Loucy (cell line): ENCODE measurements around the gene PSMB8.

ENCODE experiments used
- H2AFZ ChIP-seq: fragments of 200-600 bp; sonication (generic); 2 replicates; pipeline ENCODE4 v1.6.0; 2016; ENCODE audit warnings: antibody characterized with exemption, mild to moderate bottlenecking, low read length, moderate library complexity
- H3F3A ChIP-seq: fragments of 200-600 bp; 2 replicates; pipeline ENCODE4 v1.6.0; 2016; ENCODE audit warnings: antibody characterized with exemption, low read depth, mild to moderate bottlenecking
- H3K27me3 ChIP-seq: fragments of 200-600 bp; sonication (generic); 2 replicates; pipeline ENCODE4 v1.6.1; 2014; ENCODE audit warnings: low read length, mild to moderate bottlenecking; ENCODE audit not compliant: insufficient read depth, poor library complexity, severe bottlenecking
- H3K36me3 ChIP-seq: fragments of 200-600 bp; sonication (generic); 2 replicates; pipeline ENCODE4 v1.6.1; 2016; ENCODE audit warnings: low read length; ENCODE audit not compliant: insufficient read depth
- H3K4me1 ChIP-seq: fragments of 200-600 bp; sonication (generic); 2 replicates; pipeline ENCODE4 v1.5.1; 2014; ENCODE audit warnings: low read length, mild to moderate bottlenecking; ENCODE audit not compliant: insufficient read depth, poor library complexity, severe bottlenecking
- H3K4me2 ChIP-seq: fragments of 200-600 bp; sonication (generic); 2 replicates; pipeline ENCODE4 v1.6.0; 2014; ENCODE audit warnings: antibody characterized with exemption, low read length, low read depth, mild to moderate bottlenecking; ENCODE audit not compliant: poor library complexity, severe bottlenecking
- H3K4me3 ChIP-seq: fragments of 200-600 bp; sonication (generic); 2 replicates; pipeline ENCODE4 v1.5.1; 2014; ENCODE audit warnings: low read length, mild to moderate bottlenecking, mixed read lengths; ENCODE audit not compliant: poor library complexity, severe bottlenecking
- H3K79me2 ChIP-seq: fragments of 200-600 bp; sonication (generic); 2 replicates; pipeline ENCODE4 v1.6.1; 2014; ENCODE audit warnings: low read length; ENCODE audit not compliant: insufficient read depth
- H3K9ac ChIP-seq: fragments of 200-600 bp; sonication (generic); 2 replicates; pipeline ENCODE4 v1.6.0; 2014; ENCODE audit warnings: mild to moderate bottlenecking, low read depth, low read length, moderate library complexity; ENCODE audit not compliant: poor library complexity, severe bottlenecking
- H3K9me2 ChIP-seq: fragments of 200-600 bp; sonication (generic); replicated peaks from 2 replicates; pipeline ENCODE4 v1.6.1; 2016; ENCODE audit warnings: low read depth, low read length, mixed read lengths
- H3K9me3 ChIP-seq: fragments of 200-600 bp; sonication (generic); 2 replicates; pipeline ENCODE4 v1.6.1; 2014; ENCODE audit warnings: mild to moderate bottlenecking, antibody characterized with exemption, low read length, low read depth; ENCODE audit not compliant: insufficient read depth
- H4K20me1 ChIP-seq: fragments of 200-600 bp; sonication (generic); 2 replicates; pipeline ENCODE4 v1.6.0; 2014; ENCODE audit warnings: antibody characterized with exemption, low read length, mild to moderate bottlenecking; ENCODE audit not compliant: insufficient read depth, poor library complexity, severe bottlenecking
- EZH2phosphoT487 ChIP-seq: fragments of 200-600 bp; IDR thresholded peaks from 2 replicates; pipeline ENCODE4 v1.6.1; 2018; ENCODE audit warnings: antibody characterized with exemption, mild to moderate bottlenecking, moderate library complexity, borderline replicate concordance
- TF ChIP-seq, protein P1 (sequence below): fragments of 200-600 bp; sonication (generic); conservative IDR thresholded peaks from 2 replicates; pipeline ENCODE4 v1.5.1; 2014; ENCODE audit warnings: mild to moderate bottlenecking, antibody characterized with exemption, low read length

The PSMB8 gene

DNA sequence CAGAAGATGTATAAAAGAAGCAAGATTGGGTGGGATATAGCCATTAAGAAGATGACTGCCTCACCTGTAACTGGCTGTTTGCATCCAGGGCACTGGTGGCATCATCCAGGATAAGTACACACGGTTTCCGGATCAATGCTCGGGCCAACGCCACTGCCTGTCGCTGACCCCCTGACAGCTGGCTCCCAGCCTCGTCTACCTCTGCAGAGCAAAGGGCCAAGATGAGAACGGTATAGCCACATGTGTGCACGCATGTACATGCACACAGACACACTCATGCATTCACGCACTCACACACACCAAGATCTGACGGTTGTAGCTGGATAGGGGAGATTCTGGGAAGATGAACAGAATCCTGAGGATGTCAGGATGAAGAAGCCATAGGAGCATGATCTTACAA is 3.2 kb upstream of the PSMB8 start:
- Histone ChIP-seq H3K4me2 (peak overlapping the region; percentile 99), H4K20me1 (peaks cover 35% of the 10 kb centered on the region), H3K9me3 (no peaks in the 10 kb centered on the region), H3K9ac (peak overlapping the region; percentile 100), H3K36me3 (peaks cover 39% of the 10 kb centered on the region; the same call in 1 of the 2 replicates), H3K79me2 (peaks cover 84% of the 10 kb centered on the region), H3K4me1 (peaks cover 74% of the 10 kb centered on the region), H3K9me2 (no peaks in the 10 kb centered on the region), H3K27me3 (peaks cover 11% of the 10 kb centered on the region), H3F3A (peaks cover 21% of the 10 kb centered on the region), H3K4me3 (peak overlapping the region; percentile 97), H2AFZ (no peak overlapping the region)
- TF ChIP-seq EZH2phosphoT487 = no peak
- TF ChIP-seq, protein P1, sequence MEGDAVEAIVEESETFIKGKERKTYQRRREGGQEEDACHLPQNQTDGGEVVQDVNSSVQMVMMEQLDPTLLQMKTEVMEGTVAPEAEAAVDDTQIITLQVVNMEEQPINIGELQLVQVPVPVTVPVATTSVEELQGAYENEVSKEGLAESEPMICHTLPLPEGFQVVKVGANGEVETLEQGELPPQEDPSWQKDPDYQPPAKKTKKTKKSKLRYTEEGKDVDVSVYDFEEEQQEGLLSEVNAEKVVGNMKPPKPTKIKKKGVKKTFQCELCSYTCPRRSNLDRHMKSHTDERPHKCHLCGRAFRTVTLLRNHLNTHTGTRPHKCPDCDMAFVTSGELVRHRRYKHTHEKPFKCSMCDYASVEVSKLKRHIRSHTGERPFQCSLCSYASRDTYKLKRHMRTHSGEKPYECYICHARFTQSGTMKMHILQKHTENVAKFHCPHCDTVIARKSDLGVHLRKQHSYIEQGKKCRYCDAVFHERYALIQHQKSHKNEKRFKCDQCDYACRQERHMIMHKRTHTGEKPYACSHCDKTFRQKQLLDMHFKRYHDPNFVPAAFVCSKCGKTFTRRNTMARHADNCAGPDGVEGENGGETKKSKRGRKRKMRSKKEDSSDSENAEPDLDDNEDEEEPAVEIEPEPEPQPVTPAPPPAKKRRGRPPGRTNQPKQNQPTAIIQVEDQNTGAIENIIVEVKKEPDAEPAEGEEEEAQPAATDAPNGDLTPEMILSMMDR = no peak

DNA sequence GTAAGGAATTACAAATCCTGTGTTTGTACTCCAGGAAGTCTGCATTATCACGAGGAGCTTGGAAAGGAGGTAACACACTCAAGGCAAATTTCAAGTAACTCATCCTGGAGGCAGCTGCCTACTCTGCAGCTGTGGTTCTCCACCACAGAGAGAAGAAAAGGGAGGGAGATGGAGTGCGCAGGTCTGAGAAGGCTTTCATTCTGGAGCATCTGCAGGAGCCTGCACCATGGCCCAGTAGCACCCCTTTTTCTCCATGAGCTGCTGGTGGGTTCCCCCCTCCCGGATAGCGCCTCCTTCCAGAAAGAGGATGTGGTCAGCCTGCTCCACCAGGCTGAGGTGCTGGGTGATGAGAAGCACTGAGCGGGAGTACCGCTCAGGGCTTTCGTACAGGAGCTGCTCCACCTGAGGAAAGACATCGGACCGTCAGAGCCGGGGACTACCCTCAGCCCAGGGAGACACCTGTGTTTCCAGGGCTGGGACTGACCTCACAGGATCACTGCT is 1.6 kb upstream of the PSMB8 start:
- H3K9ac ChIP-seq = peak overlapping the region; percentile 100
- TF ChIP-seq, protein P1 = no peak
- no peak for TF ChIP-seq EZH2phosphoT487
- no peaks in the 10 kb centered on the region for H3K9me3 ChIP-seq
- H3K4me1 ChIP-seq = peaks cover 75% of the 10 kb centered on the region
- H3K4me2 ChIP-seq = peak overlapping the region; percentile 99
- H2AFZ ChIP-seq = no peak overlapping the region
- peak overlapping the region; percentile 97 for H3K4me3 ChIP-seq
- peaks cover 35% of the 10 kb centered on the region for H4K20me1 ChIP-seq
- peaks cover 11% of the 10 kb centered on the region for H3K27me3 ChIP-seq
- H3K36me3 ChIP-seq = peaks cover 44% of the 10 kb centered on the region
- no peaks in the 10 kb centered on the region for H3K9me2 ChIP-seq
- peaks cover 84% of the 10 kb centered on the region for H3K79me2 ChIP-seq
- H3F3A ChIP-seq = peaks cover 24% of the 10 kb centered on the region

DNA sequence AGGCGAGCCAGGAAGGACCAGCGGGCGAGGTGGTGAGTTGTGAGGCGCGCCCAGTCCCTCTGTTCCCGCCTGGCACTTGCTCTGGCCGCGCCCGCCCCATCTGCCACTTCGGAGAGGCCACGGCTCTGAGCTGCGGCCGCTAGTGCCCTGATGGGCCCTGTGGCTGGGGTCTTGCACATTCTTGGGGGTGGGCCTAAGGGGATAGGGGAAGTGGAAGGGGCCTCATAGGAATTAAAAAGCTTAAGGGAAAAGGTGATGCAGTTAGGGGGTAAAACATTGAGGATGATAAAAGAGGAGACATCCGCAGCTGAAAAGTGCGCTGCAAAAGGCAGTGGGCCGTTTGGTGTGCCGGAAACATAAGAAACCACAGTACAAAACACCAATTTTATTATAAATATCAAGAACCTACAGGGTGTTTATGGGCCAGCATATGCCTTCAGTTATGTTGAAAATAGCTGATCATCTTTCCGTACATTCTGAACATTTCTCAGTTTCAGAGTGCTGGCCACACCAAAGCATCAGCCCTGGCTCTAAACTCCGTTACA is 1.1 kb upstream of the PSMB8 start:
- no peak overlapping the region for H2AFZ ChIP-seq

More for the DNA sequence above, 1.1 kb upstream of the PSMB8 start:
- peak overlapping the region; percentile 97 for H3K4me3 ChIP-seq
- peak overlapping the region; percentile 100 for H3K9ac ChIP-seq
- TF ChIP-seq, protein P1 = no peak
- TF ChIP-seq EZH2phosphoT487 = no peak
- H3K36me3 ChIP-seq = peaks cover 40% of the 10 kb centered on the region
- peaks cover 11% of the 10 kb centered on the region for H3K27me3 ChIP-seq
- H3F3A ChIP-seq = peaks cover 24% of the 10 kb centered on the region
- H3K79me2 ChIP-seq = peaks cover 84% of the 10 kb centered on the region
- H3K4me2 ChIP-seq = peak overlapping the region; percentile 99
- H3K9me3 ChIP-seq = no peaks in the 10 kb centered on the region
- H3K4me1 ChIP-seq = peaks cover 75% of the 10 kb centered on the region
- peaks cover 29% of the 10 kb centered on the region for H4K20me1 ChIP-seq
- no peaks in the 10 kb centered on the region for H3K9me2 ChIP-seq
